Astrocyte (in vitro differentiated cells and primary cell): ENCODE data around the gene TMEM232. TPM values are rescaled to one million over a fixed set of nuclear protein-coding genes. Genes with fewer than 3 reads are reported as not detected.

Experiments
- DNase-seq: peaks from one replicate; pipeline ENCODE4 v3.0.0-alpha.2; 2010; ENCODE audit warnings: low read depth
- FAIRE-seq: peaks from 2 replicates; lab custom pipeline; 2011; peaks lifted over from hg19 to GRCh38; lab: Jason Lieb, UNC
- H2AFZ ChIP-seq: 2 replicates; pipeline ENCODE4 v1.6.0; 2012; ENCODE audit warnings: low read depth, low read length, inconsistent platforms
- H3K27ac ChIP-seq: 2 replicates; pipeline ENCODE4 v1.5.1; 2011; ENCODE audit warnings: low read depth, low read length, inconsistent platforms
- H3K27me3 ChIP-seq: 2 replicates; pipeline ENCODE4 v1.6.0; 2011; ENCODE audit warnings: low read length, inconsistent platforms; ENCODE audit not compliant: insufficient read depth
- H3K36me3 ChIP-seq: 2 replicates; pipeline ENCODE4 v1.5.1; 2011; ENCODE audit warnings: low read length, inconsistent platforms; ENCODE audit not compliant: insufficient read depth
- H3K4me1 ChIP-seq: 2 replicates; pipeline ENCODE4 v1.5.1; 2011; ENCODE audit warnings: low read length, inconsistent platforms; ENCODE audit not compliant: insufficient read depth
- H3K4me2 ChIP-seq: 2 replicates; pipeline ENCODE4 v1.6.0; 2012; ENCODE audit warnings: low read length, inconsistent platforms
- H3K4me3 ChIP-seq: 2 replicates; pipeline ENCODE4 v1.5.1; 2011; ENCODE audit warnings: low read depth, mild to moderate bottlenecking, low read length, inconsistent platforms; ENCODE audit not compliant: insufficient read depth
- H3K79me2 ChIP-seq: 2 replicates; pipeline ENCODE4 v1.6.0; 2012; ENCODE audit warnings: mild to moderate bottlenecking, low read length, inconsistent platforms; ENCODE audit not compliant: insufficient read depth
- H3K9ac ChIP-seq: 2 replicates; pipeline ENCODE4 v1.6.0; 2012; ENCODE audit warnings: mild to moderate bottlenecking, low read length, inconsistent platforms
- H3K9me3 ChIP-seq: 2 replicates; pipeline ENCODE4 v1.5.1; 2012; ENCODE audit warnings: low read depth, mild to moderate bottlenecking, low read length, inconsistent platforms; ENCODE audit not compliant: insufficient read depth
- H4K20me1 ChIP-seq: 2 replicates; pipeline ENCODE4 v1.6.0; 2012; ENCODE audit warnings: low read length, inconsistent platforms; ENCODE audit not compliant: insufficient read depth
- H3K27ac Mint-ChIP-seq: one replicate; pipeline ENCODE4 v1.8.0; 2021; ENCODE audit warnings: mild to moderate bottlenecking, mixed read lengths; ENCODE audit not compliant: unreplicated experiment
- H3K27me3 Mint-ChIP-seq: one replicate; pipeline ENCODE4 v1.8.0; 2021; ENCODE audit warnings: low read depth, mixed read lengths; ENCODE audit not compliant: unreplicated experiment
- H3K36me3 Mint-ChIP-seq: one replicate; pipeline ENCODE4 v1.8.0; 2021; ENCODE audit warnings: low read depth, mixed read lengths; ENCODE audit not compliant: unreplicated experiment
- H3K4me1 Mint-ChIP-seq: one replicate; pipeline ENCODE4 v1.8.0; 2021; ENCODE audit warnings: low read depth, mixed read lengths; ENCODE audit not compliant: unreplicated experiment
- H3K4me3 Mint-ChIP-seq: one replicate; pipeline ENCODE4 v1.8.0; 2021; ENCODE audit warnings: mild to moderate bottlenecking, moderate library complexity, mixed read lengths; ENCODE audit not compliant: unreplicated experiment
- H3K9me3 Mint-ChIP-seq: one replicate; pipeline ENCODE4 v1.8.0; 2021; ENCODE audit warnings: mild to moderate bottlenecking, mixed read lengths; ENCODE audit not compliant: unreplicated experiment
- CTCF ChIP-seq: IDR thresholded peaks from 2 replicates; pipeline ENCODE4 v1.5.1; 2011; ENCODE audit warnings: low read depth, mild to moderate bottlenecking, inconsistent platforms, low read length, moderate library complexity; ENCODE audit not compliant: insufficient read depth
- EZH2 ChIP-seq: IDR thresholded peaks from 2 replicates; pipeline ENCODE4 v1.6.1; 2012; ENCODE audit warnings: mild to moderate bottlenecking, low read length, inconsistent platforms; ENCODE audit not compliant: insufficient read depth
- total RNA-seq: library from RNA; stranded (reverse); gene quantifications from 2 replicates; pipeline ENCODE4 v1.2.1, GENCODE V29; 2021

Gene TMEM232
- total RNA-seq, 1 donor from 2014 or later = 1.4 TPM

GRCh38 chr5:110651507-110651906, 75.0 kb downstream of the TMEM232 start:
- DNase-seq (peak; percentile 32), FAIRE-seq (peak; percentile 76)
- H3K4me3 Mint-ChIP-seq = no peak overlapping the region
- Histone ChIP-seq H4K20me1 (no peaks in the 10 kb centered on the region), H2AFZ (peak overlapping the region; percentile 50), H3K27ac (peak overlapping the region; percentile 48), H3K36me3 (no peaks in the 10 kb centered on the region), H3K4me1 (peaks cover 10% of the 10 kb centered on the region), H3K27me3 (no peaks in the 10 kb centered on the region), H3K79me2 (no peaks in the 10 kb centered on the region), H3K9me3 (no peaks in the 10 kb centered on the region), H3K4me2 (peak overlapping the region; percentile 49), H3K9ac (no peak overlapping the region), H3K4me3 (no peak overlapping the region)
- no peaks in the 10 kb centered on the region for H3K36me3 Mint-ChIP-seq
- TF ChIP-seq EZH2 (no peak), CTCF (no peak)
- peaks cover 11% of the 10 kb centered on the region for H3K4me1 Mint-ChIP-seq
- H3K9me3 Mint-ChIP-seq = no peaks in the 10 kb centered on the region
- peak overlapping the region; percentile 58 for H3K27ac Mint-ChIP-seq
- no peaks in the 10 kb centered on the region for H3K27me3 Mint-ChIP-seq

GRCh38 chr5:110644357-110644756, 82.1 kb downstream of the TMEM232 start:
- Histone ChIP-seq H3K27ac (no peak overlapping the region), H3K4me1 (no peaks in the 10 kb centered on the region), H2AFZ (no peak overlapping the region), H4K20me1 (no peaks in the 10 kb centered on the region), H3K36me3 (no peaks in the 10 kb centered on the region), H3K79me2 (no peaks in the 10 kb centered on the region), H3K27me3 (no peaks in the 10 kb centered on the region), H3K4me3 (no peak overlapping the region), H3K4me2 (no peak overlapping the region), H3K9me3 (no peaks in the 10 kb centered on the region), H3K9ac (no peak overlapping the region)
- Mint-ChIP-seq H3K4me3 (no peak overlapping the region), H3K27ac (no peak overlapping the region), H3K9me3 (no peaks in the 10 kb centered on the region), H3K36me3 (no peaks in the 10 kb centered on the region), H3K4me1 (peaks cover 4% of the 10 kb centered on the region), H3K27me3 (no peaks in the 10 kb centered on the region)
- TF ChIP-seq EZH2 (no peak), CTCF (no peak)
- no peak for FAIRE-seq
- DNase-seq = peak; percentile 38

- no peaks in the 10 kb centered on the region for H3K36me3 Mint-ChIP-seq
- Histone ChIP-seq H3K9me3 (no peaks in the 10 kb centered on the region), H3K9ac (no peak overlapping the region), H3K27me3 (no peaks in the 10 kb centered on the region), H3K79me2 (no peaks in the 10 kb centered on the region), H3K27ac (no peak overlapping the region), H3K4me3 (no peak overlapping the region), H3K4me1 (no peaks in the 10 kb centered on the region), H3K36me3 (no peaks in the 10 kb centered on the region), H3K4me2 (no peak overlapping the region), H2AFZ (no peak overlapping the region), H4K20me1 (no peaks in the 10 kb centered on the region)
- H3K9me3 Mint-ChIP-seq = no peaks in the 10 kb centered on the region
- H3K27ac Mint-ChIP-seq = no peak overlapping the region
- DNase-seq (no peak), FAIRE-seq (no peak)
- no peaks in the 10 kb centered on the region for H3K4me1 Mint-ChIP-seq
- no peak for TF ChIP-seq EZH2
- TF ChIP-seq CTCF = no peak
- H3K4me3 Mint-ChIP-seq = no peak overlapping the region
- H3K27me3 Mint-ChIP-seq = no peaks in the 10 kb centered on the region
These were observed 87.2 kb downstream of the TMEM232 start for GRCh38 chr5:110638970-110639902.
